ENCODE data around the gene PSEN1.

DNA sequence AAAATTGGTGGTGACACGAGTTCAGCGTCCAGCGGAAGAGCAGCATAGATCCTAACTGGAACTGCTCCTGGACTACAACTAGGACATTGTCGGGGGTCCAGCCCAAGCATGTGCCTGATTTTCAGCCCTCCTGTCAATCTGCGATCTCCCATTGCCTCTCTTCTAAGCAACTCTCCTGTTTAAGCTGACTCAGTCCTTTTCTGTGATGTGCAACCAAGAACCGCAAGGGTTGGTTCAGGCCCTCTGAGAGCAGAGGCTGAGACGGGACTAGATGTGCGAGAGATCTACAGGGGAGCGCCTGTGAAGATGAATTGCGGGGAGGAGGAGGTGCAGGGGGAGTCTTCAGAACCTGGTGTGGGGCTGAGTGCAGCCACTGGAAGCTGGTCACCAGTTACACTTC is 97.3 kb downstream of the PSEN1 start:
- TF ChIP-seq, protein P1, sequence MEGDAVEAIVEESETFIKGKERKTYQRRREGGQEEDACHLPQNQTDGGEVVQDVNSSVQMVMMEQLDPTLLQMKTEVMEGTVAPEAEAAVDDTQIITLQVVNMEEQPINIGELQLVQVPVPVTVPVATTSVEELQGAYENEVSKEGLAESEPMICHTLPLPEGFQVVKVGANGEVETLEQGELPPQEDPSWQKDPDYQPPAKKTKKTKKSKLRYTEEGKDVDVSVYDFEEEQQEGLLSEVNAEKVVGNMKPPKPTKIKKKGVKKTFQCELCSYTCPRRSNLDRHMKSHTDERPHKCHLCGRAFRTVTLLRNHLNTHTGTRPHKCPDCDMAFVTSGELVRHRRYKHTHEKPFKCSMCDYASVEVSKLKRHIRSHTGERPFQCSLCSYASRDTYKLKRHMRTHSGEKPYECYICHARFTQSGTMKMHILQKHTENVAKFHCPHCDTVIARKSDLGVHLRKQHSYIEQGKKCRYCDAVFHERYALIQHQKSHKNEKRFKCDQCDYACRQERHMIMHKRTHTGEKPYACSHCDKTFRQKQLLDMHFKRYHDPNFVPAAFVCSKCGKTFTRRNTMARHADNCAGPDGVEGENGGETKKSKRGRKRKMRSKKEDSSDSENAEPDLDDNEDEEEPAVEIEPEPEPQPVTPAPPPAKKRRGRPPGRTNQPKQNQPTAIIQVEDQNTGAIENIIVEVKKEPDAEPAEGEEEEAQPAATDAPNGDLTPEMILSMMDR (IDR thresholded peaks at IDR 0.05 in 2 of 3, conservative IDR thresholded peaks at IDR 0.05 in 1 of 3; ENCODE audit: borderline replicate concordance in 1 of 3, insufficient read depth in 1 of 3, low read depth in 2 of 3, low read length in 2 of 3) = no peak
- TF ChIP-seq, protein P2, sequence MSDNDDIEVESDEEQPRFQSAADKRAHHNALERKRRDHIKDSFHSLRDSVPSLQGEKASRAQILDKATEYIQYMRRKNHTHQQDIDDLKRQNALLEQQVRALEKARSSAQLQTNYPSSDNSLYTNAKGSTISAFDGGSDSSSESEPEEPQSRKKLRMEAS (IDR thresholded peaks at IDR 0.05) = no peak
- no peak for TF ChIP-seq ZNF274 (IDR thresholded peaks at IDR 0.05; ENCODE audit: low read depth, low read length)
- no peak for TF ChIP-seq CEBPB (IDR thresholded peaks at IDR 0.05; ENCODE audit: low read depth)
- TF ChIP-seq POLR2AphosphoS5 (IDR thresholded peaks at IDR 0.05; ENCODE audit: low read depth, low read length) = no peak
- no peak for TF ChIP-seq EZH2phosphoT487 (IDR thresholded peaks at IDR 0.05; ENCODE audit: borderline replicate concordance)
- TF ChIP-seq POLR2A (IDR thresholded peaks at IDR 0.05; ENCODE audit: borderline replicate concordance, extremely low read depth, insufficient read depth, insufficient read length) = no peak
- TF ChIP-seq SRF (IDR thresholded peaks at IDR 0.05; ENCODE audit: low read depth) = no peak
- TF ChIP-seq, protein P3, sequence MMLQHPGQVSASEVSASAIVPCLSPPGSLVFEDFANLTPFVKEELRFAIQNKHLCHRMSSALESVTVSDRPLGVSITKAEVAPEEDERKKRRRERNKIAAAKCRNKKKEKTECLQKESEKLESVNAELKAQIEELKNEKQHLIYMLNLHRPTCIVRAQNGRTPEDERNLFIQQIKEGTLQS (IDR thresholded peaks at IDR 0.05) = no peak
- TF ChIP-seq, protein P4, sequence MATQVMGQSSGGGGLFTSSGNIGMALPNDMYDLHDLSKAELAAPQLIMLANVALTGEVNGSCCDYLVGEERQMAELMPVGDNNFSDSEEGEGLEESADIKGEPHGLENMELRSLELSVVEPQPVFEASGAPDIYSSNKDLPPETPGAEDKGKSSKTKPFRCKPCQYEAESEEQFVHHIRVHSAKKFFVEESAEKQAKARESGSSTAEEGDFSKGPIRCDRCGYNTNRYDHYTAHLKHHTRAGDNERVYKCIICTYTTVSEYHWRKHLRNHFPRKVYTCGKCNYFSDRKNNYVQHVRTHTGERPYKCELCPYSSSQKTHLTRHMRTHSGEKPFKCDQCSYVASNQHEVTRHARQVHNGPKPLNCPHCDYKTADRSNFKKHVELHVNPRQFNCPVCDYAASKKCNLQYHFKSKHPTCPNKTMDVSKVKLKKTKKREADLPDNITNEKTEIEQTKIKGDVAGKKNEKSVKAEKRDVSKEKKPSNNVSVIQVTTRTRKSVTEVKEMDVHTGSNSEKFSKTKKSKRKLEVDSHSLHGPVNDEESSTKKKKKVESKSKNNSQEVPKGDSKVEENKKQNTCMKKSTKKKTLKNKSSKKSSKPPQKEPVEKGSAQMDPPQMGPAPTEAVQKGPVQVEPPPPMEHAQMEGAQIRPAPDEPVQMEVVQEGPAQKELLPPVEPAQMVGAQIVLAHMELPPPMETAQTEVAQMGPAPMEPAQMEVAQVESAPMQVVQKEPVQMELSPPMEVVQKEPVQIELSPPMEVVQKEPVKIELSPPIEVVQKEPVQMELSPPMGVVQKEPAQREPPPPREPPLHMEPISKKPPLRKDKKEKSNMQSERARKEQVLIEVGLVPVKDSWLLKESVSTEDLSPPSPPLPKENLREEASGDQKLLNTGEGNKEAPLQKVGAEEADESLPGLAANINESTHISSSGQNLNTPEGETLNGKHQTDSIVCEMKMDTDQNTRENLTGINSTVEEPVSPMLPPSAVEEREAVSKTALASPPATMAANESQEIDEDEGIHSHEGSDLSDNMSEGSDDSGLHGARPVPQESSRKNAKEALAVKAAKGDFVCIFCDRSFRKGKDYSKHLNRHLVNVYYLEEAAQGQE (IDR thresholded peaks at IDR 0.05; ENCODE audit: low read depth) = no peak

Measured in HCT116 (cell line).